ENCODE measurements around the gene FTO. TPM values are rescaled to one million over a fixed set of nuclear protein-coding genes. Genes with fewer than 3 reads are reported as not detected.

The FTO gene
- polyA plus RNA-seq, 2 of the 4 experiments (the other 2 are of a cell fraction): 48.7 to 101 TPM

GRCh38 chr16:53717577-53717976 lies 13.6 kb downstream of the FTO start:
- POLR2A ChIA-PET: no interaction called here
- whole genome bisulfite sequencing (ENCODE audit: missing lambda C conversion rate): 88% methylated on average over 3 of the region's 3 CpGs
- no peak for FAIRE-seq

GRCh38 chr16:53721017-53721416 lies 17.1 kb downstream of the FTO start:
- TF ChIP-seq RARB (CRISPR knock-in tag; IDR thresholded peaks at IDR 0.05) (no peak), BHLHE40 (IDR thresholded peaks at IDR 0.05; ENCODE audit: low read depth, low read length) (no peak), MAFK (IDR thresholded peaks at IDR 0.05; ENCODE audit: partially characterized antibody) (no peak), CTCF (IDR thresholded peaks at IDR 0.05) (no peak), HEYL (CRISPR knock-in tag; IDR thresholded peaks at IDR 0.05) (no peak), USF2 (IDR thresholded peaks at IDR 0.05) (no peak), ZFP36 (IDR thresholded peaks at IDR 0.05; ENCODE audit: borderline replicate concordance, partially characterized antibody) (no peak), BCL3 (IDR thresholded peaks at IDR 0.05) (no peak), HDAC2 (IDR thresholded peaks at IDR 0.05) (no peak), KDM5A (IDR thresholded peaks at IDR 0.05) (no peak), HOXA7 (CRISPR knock-in tag; IDR thresholded peaks at IDR 0.05) (no peak), HOXB5 (CRISPR knock-in tag; IDR thresholded peaks at IDR 0.05) (no peak), JUNB (IDR thresholded peaks at IDR 0.05) (no peak), FOSL2 (IDR thresholded peaks at IDR 0.05) (no peak), FOSL2 (CRISPR knock-in tag; IDR thresholded peaks at IDR 0.05) (no peak), MYC (IDR thresholded peaks at IDR 0.05; ENCODE audit: borderline replicate concordance, low read length) (no peak), MAZ (IDR thresholded peaks at IDR 0.05; ENCODE audit: borderline replicate concordance, low read depth, low read length) (no peak), RFX5 (IDR thresholded peaks at IDR 0.05) (no peak)
- TF ChIP-seq, protein P1, sequence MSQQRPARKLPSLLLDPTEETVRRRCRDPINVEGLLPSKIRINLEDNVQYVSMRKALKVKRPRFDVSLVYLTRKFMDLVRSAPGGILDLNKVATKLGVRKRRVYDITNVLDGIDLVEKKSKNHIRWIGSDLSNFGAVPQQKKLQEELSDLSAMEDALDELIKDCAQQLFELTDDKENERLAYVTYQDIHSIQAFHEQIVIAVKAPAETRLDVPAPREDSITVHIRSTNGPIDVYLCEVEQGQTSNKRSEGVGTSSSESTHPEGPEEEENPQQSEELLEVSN (IDR thresholded peaks at IDR 0.05; ENCODE audit: borderline replicate concordance, low read depth): no peak
- TF ChIP-seq, protein P2, sequence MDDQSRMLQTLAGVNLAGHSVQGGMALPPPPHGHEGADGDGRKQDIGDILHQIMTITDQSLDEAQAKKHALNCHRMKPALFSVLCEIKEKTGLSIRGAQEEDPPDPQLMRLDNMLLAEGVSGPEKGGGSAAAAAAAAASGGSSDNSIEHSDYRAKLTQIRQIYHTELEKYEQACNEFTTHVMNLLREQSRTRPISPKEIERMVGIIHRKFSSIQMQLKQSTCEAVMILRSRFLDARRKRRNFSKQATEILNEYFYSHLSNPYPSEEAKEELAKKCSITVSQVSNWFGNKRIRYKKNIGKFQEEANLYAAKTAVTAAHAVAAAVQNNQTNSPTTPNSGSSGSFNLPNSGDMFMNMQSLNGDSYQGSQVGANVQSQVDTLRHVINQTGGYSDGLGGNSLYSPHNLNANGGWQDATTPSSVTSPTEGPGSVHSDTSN (IDR thresholded peaks at IDR 0.05): no peak
- ChIA-PET CTCF (no interaction called here), POLR2A (no interaction called here)
- 83% methylated on average over 5 of the region's 5 CpGs for WGBS (ENCODE audit: missing lambda C conversion rate)
- ATAC-seq (no peak), FAIRE-seq (no peak), DNase-seq (ENCODE audit: low read depth in 1 of 2, low spot score in 1 of 2) (no peak)
- Histone ChIP-seq H3K4me3 (no peak overlapping the region), H3K27ac (no peak overlapping the region), H3K9me3 (no peaks in the 10 kb centered on the region), H3K4me1 (peaks cover 6% of the 10 kb centered on the region; the same call in 1 of the 3 replicates), H3K4me2 (no peak overlapping the region)

More at GRCh38 chr16:53717577-53717976, 13.6 kb downstream of the FTO start:
- DNase-seq (ENCODE audit: low read depth in 1 of 2, low spot score in 1 of 2) (no peak), ATAC-seq (no peak)
- no peak for TF ChIP-seq KDM5A (IDR thresholded peaks at IDR 0.05)
- no peak for TF ChIP-seq CEBPB (IDR thresholded peaks at IDR 0.05)
- no peak for TF ChIP-seq HDAC2 (IDR thresholded peaks at IDR 0.05)
- TF ChIP-seq BHLHE40 (IDR thresholded peaks at IDR 0.05; ENCODE audit: low read depth, low read length): no peak
- no peak for TF ChIP-seq FOSB (CRISPR knock-in tag; IDR thresholded peaks at IDR 0.05)
- no peak for TF ChIP-seq FOSL2 (IDR thresholded peaks at IDR 0.05)
- TF ChIP-seq FOSL2 (CRISPR knock-in tag; IDR thresholded peaks at IDR 0.05): no peak
- no peak for TF ChIP-seq POLR2A (IDR thresholded peaks at IDR 0.05; ENCODE audit: low read length)
- no peak for TF ChIP-seq ZC3H11A (IDR thresholded peaks at IDR 0.05)
- TF ChIP-seq ATOH8 (CRISPR knock-in tag; IDR thresholded peaks at IDR 0.05; ENCODE audit: low read depth): no peak
- TF ChIP-seq MAZ (IDR thresholded peaks at IDR 0.05; ENCODE audit: borderline replicate concordance, low read depth, low read length): no peak
- TF ChIP-seq, protein P3, sequence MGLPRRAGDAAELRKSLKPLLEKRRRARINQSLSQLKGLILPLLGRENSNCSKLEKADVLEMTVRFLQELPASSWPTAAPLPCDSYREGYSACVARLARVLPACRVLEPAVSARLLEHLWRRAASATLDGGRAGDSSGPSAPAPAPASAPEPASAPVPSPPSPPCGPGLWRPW (IDR thresholded peaks at IDR 0.05): no peak
- no peak for TF ChIP-seq TP53 (CRISPR knock-in tag; IDR thresholded peaks at IDR 0.05)
- no peak for TF ChIP-seq NFE2L2 (conservative IDR thresholded peaks at IDR 0.05; ENCODE audit: low read length)
- no peak for TF ChIP-seq HMGXB4 (CRISPR knock-in tag; IDR thresholded peaks at IDR 0.05; ENCODE audit: borderline replicate concordance)
- Histone ChIP-seq H3K4me1 (peaks cover 9% of the 10 kb centered on the region; the same call in 1 of the 3 replicates), H3K27ac (no peak overlapping the region), H3K4me2 (no peak overlapping the region), H3K9me3 (no peaks in the 10 kb centered on the region), H3K4me3 (no peak overlapping the region)
- CTCF ChIA-PET: no interaction called here

Data from A549 (cell line).